NT2/D1 (cell line): Measurements from ENCODE around the gene SCUBE3.

Experiments
- SUZ12 ChIP-seq: IDR thresholded peaks from 2 replicates; pipeline ENCODE4 v1.6.1; 2011; ENCODE audit not compliant: insufficient read length, insufficient read depth; ENCODE audit errors: extremely low read depth
- YY1 ChIP-seq: IDR thresholded peaks from 2 replicates; pipeline ENCODE4 v1.6.1; 2011; ENCODE audit not compliant: insufficient read length, insufficient read depth
- ZNF274 ChIP-seq: IDR thresholded peaks from 2 replicates; pipeline ENCODE4 v1.6.1; 2011; ENCODE audit warnings: mild to moderate bottlenecking, low read depth, low read length

DNA sequence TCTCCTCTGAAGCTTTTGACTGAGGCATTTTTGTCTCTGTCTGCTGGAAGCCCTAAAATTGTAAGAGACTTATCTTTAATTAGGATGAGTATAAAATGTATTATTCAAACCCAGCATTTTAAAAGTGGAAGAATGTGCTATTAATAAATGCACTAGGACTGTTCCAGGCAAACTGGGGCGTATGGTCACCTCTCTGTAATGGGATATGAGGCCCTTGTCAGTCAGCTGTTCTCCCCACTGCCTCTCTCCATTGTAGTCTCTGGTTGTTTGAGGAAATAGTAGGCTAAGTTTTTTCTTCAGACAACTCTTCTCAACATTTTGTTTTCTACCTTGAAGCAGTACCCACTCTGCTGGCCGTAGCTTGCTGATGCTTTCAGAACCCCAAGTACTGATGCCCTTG lies 69.6 kb downstream of the SCUBE3 start:
- TF ChIP-seq SUZ12 (no peak), ZNF274 (no peak), YY1 (no peak)
